ENCODE measurements around the gene PAM16. TPM values are rescaled to one million over a fixed set of nuclear protein-coding genes. Genes with fewer than 3 reads are reported as not detected.

The PAM16 gene
- total and polyA plus RNA-seq, 2 of the 8 experiments (the other 6 are each of a cell fraction or from before 2014, with no cell fraction given): 78.3 to 198 TPM

- peak overlapping the region; percentile 91 to 97 (median 96) for H3K4me3 ChIP-seq (ENCODE audit: extremely low read depth in 1 of 4, insufficient read depth in 2 of 4, low read depth in 3 of 4, low read length in 4 of 4)
- peak overlapping the region; percentile 66 for H4K5ac ChIP-seq (ENCODE audit: insufficient read length, low read depth, low read length)
- H3K79me2 ChIP-seq (ENCODE audit: control insufficient read depth in 1 of 2, insufficient read depth in 2 of 2, low read length in 2 of 2): peaks cover 18 to 54% of the 10 kb centered on the region in 2 experiments
- H2BK120ac ChIP-seq (replicated peaks; ENCODE audit: low read depth, low read length): no peak overlapping the region
- ChIA-PET CTCF (ENCODE audit: partially characterized antibody) (interaction anchor here (0.6 to 12.6 kb wide), 18 partner anchors 9 to 1195 kb away, joined by 3 to 159 read pairs (median 6); no protein-coding TSS in a partner anchor), POLR2A (ENCODE audit: partially characterized antibody) (interaction anchor here (0.6 to 9.8 kb wide), 30 partner anchors 9 to 118 kb away, joined by 3 to 154 read pairs (median 5); partner anchors contain the start of gene VASN)
- peak overlapping the region; percentile 62 to 83 for H3K4me2 ChIP-seq (ENCODE audit: insufficient read depth in 1 of 2, low read depth in 2 of 2, low read length in 2 of 2)
- no peak overlapping the region for H3K56ac ChIP-seq (replicated peaks; ENCODE audit: insufficient read length, low read depth, low read length)
- peak overlapping the region; percentile 66; the same call in 1 of the 2 replicates for H2AK5ac ChIP-seq (ENCODE audit: low read depth, low read length)
- H2BK5ac ChIP-seq (ENCODE audit: low read depth, low read length): peak overlapping the region; percentile 96
- peaks cover 11% of the 10 kb centered on the region; the same call in 1 of the 2 replicates for H3K79me1 ChIP-seq (ENCODE audit: low read depth, low read length)
- no peaks in the 10 kb centered on the region for H3K9me3 ChIP-seq (ENCODE audit: insufficient read depth in 2 of 2, low read depth in 1 of 2, low read length in 1 of 2)
- H2BK15ac ChIP-seq (ENCODE audit: low read length): peak overlapping the region; percentile 88; the same call in 1 of the 2 replicates
- peak overlapping the region; percentile 44 for H3K4ac ChIP-seq (replicated peaks; ENCODE audit: insufficient read length, low read depth, low read length)
- H2AFZ ChIP-seq (ENCODE audit: low read length): no peak overlapping the region
- no peak overlapping the region for H2BK20ac ChIP-seq (ENCODE audit: low read length)
- peak overlapping the region; percentile 85; the same call in 1 of the 2 replicates for H3K27ac ChIP-seq (ENCODE audit: low read depth, low read length)
- H3K9ac ChIP-seq (replicated peaks in 1 of 4; ENCODE audit: extremely low read depth in 1 of 4, low read depth in 3 of 4, low read length in 3 of 4): peak overlapping the region in 3 of 4 experiments; percentile 84 to 98 (median 96); a peak in 6 of 7 replicates
- peaks cover 0 to 2% (median 0%) of the 10 kb centered on the region in 4 experiments; a peak in 1 of 7 replicates for H3K27me3 ChIP-seq (replicated peaks in 1 of 4; ENCODE audit: control insufficient read depth in 3 of 4, extremely low read depth in 1 of 4, insufficient read depth in 3 of 4, low read length in 3 of 4)
- H3K4me1 ChIP-seq (replicated peaks in 1 of 4; ENCODE audit: control insufficient read depth in 3 of 4, insufficient read depth in 4 of 4, low read length in 3 of 4): peaks cover 0 to 4% (median 0%) of the 10 kb centered on the region in 4 experiments; a peak in 1 of 7 replicates
- peaks cover 0 to 13% (median under 1%) of the 10 kb centered on the region in 4 experiments; a peak in 4 of 8 replicates for H3K36me3 ChIP-seq (ENCODE audit: control insufficient read depth in 2 of 4, insufficient read depth in 4 of 4, low read length in 3 of 4)
- FAIRE-seq (no peak), DNase-seq (ENCODE audit: low read depth in 1 of 2, low spot score in 2 of 2) (no peak)
- no peak overlapping the region for H3K23ac ChIP-seq (ENCODE audit: insufficient read length)
- H3K14ac ChIP-seq (ENCODE audit: insufficient read length): no peak overlapping the region
- H4K8ac ChIP-seq (ENCODE audit: extremely low read depth, insufficient read depth, low read length): peak overlapping the region; percentile 81
- H3K23me2 ChIP-seq (ENCODE audit: low read depth, low read length): no peaks in the 10 kb centered on the region; the same call in 1 of the 2 replicates
- H3K18ac ChIP-seq (ENCODE audit: extremely low read depth, low read length): peak overlapping the region; percentile 97
- H4K20me1 ChIP-seq (replicated peaks in 1 of 2; ENCODE audit: control insufficient read depth in 1 of 2, insufficient read depth in 2 of 2, low read length in 2 of 2): peaks cover 0 to 15% of the 10 kb centered on the region in 2 experiments
- peak overlapping the region; percentile 99 for H4K91ac ChIP-seq (replicated peaks; ENCODE audit: insufficient read length, low read length)
- peak overlapping the region; percentile 95 for H2BK12ac ChIP-seq (ENCODE audit: low read depth, low read length)
- 35% methylated on average over 24 of the region's 24 CpGs; no CpG with 5 or more reads in 1 of the 2 experiments for WGBS, 2 experiments (ENCODE audit: extremely low coverage in 1 of 2, insufficient coverage in 1 of 2, insufficient read length in 1 of 2, insufficient replicate concordance in 2 of 2, low coverage in 1 of 2, low lambda C conversion rate in 2 of 2, missing lambda C conversion rate in 1 of 2)
- TF ChIP-seq RXRA (IDR thresholded peaks at IDR 0.05; ENCODE audit: insufficient read depth, low read depth, low read length): no peak
- TF ChIP-seq KDM1A (IDR thresholded peaks at IDR 0.05; ENCODE audit: borderline replicate concordance, low read length): no peak
- TF ChIP-seq BRCA1 (IDR thresholded peaks at IDR 0.05; ENCODE audit: low read depth, low read length): no peak
- TF ChIP-seq NANOG (IDR thresholded peaks at IDR 0.05; ENCODE audit: insufficient read depth, low read depth, low read length, poor library complexity, severe bottlenecking): no peak
- no peak for TF ChIP-seq POU5F1 (IDR thresholded peaks at IDR 0.05; ENCODE audit: low read depth, low read length)
These were observed 745 bp downstream of the PAM16 start for GRCh38 chr16:4350365-4350786.
